GM18873 (cell line): ENCODE data around the gene OR10H5.
"Not testable (repeated sequence)": the region's sequence is repeated elsewhere in the genome, so short reads cannot be mapped to it uniquely, and the experiment has no call there.

ENCODE experiments used
- ATAC-seq: cut with Tn5 transposase; IDR thresholded peaks from one replicate; pipeline ENCODE4 v1.9.1; 2021; ENCODE audit warnings: mild to moderate bottlenecking, moderate library complexity, moderate number of reproducible peaks; ENCODE audit not compliant: unreplicated experiment, low FRiP score

The OR10H5 gene

GRCh38 chr19:15841875-15842569 lies 54.6 kb downstream of the OR10H5 start:
- ATAC-seq, result no peak

GRCh38 chr19:15843203-15843893 lies 55.9 kb downstream of the OR10H5 start:
- no peak for ATAC-seq

GRCh38 chr19:15843894-15844222 lies 56.4 kb downstream of the OR10H5 start:
- ATAC-seq, result not testable (repeated sequence)

GRCh38 chr19:15846923-15847322 lies 59.5 kb downstream of the OR10H5 start:
- ATAC-seq, result no peak

- ATAC-seq, result no peak
Measured at GRCh38 chr19:15850385-15850784, 62.9 kb downstream of the OR10H5 start.
